Neural cell (in vitro differentiated cells): ENCODE results near the gene TCP11. TPM values are rescaled to one million over a fixed set of nuclear protein-coding genes. Genes with fewer than 3 reads are reported as not detected.

Source experiments
- H2AFZ ChIP-seq: fragments of 200-600, 300-800 bp; sonication (generic), shearing (Covaris generic); 2 replicates; pipeline ENCODE4 v1.6.0; 2014; ENCODE audit warnings: low read depth, mild to moderate bottlenecking, antibody characterized with exemption, low read length, moderate library complexity
- H3F3A ChIP-seq: fragments of 200-600 bp; shearing (Covaris generic); 2 replicates; pipeline ENCODE4 v1.6.1; 2016; ENCODE audit warnings: mild to moderate bottlenecking, moderate library complexity, mixed read lengths, antibody characterized with exemption, low read length; ENCODE audit not compliant: insufficient read depth, poor library complexity, severe bottlenecking
- H3K27ac ChIP-seq: fragments of 200-600, 300-800 bp; sonication (generic), shearing (Covaris generic); 2 replicates; pipeline ENCODE4 v1.5.1; 2014; ENCODE audit warnings: mild to moderate bottlenecking, low read length, moderate library complexity
- H3K27me3 ChIP-seq: fragments of 300-800, 200-600 bp; sonication (generic), shearing (Covaris generic); 2 replicates; pipeline ENCODE4 v1.6.0; 2014; ENCODE audit warnings: mild to moderate bottlenecking, low read depth, low read length, moderate library complexity; ENCODE audit not compliant: insufficient read depth
- H3K36me3 ChIP-seq: fragments of 300-800, 200-600 bp; sonication (generic), shearing (Covaris generic); 2 replicates; pipeline ENCODE4 v1.5.1; 2014; ENCODE audit warnings: mild to moderate bottlenecking, antibody characterized with exemption, low read length, moderate library complexity; ENCODE audit not compliant: insufficient read depth
- H3K4me2 ChIP-seq: fragments of 300-800, 200-600 bp; sonication (generic), shearing (Covaris generic); 2 replicates; pipeline ENCODE4 v1.6.0; 2014; ENCODE audit warnings: mild to moderate bottlenecking, low read length
- H3K4me3 ChIP-seq: fragments of 300-800, 200-600 bp; sonication (generic), shearing (Covaris generic); 2 replicates; pipeline ENCODE4 v1.5.1; 2014; ENCODE audit warnings: mild to moderate bottlenecking, low read length, moderate library complexity
- H3K79me2 ChIP-seq: fragments of 200-600 bp; shearing (Covaris generic); replicated peaks from 2 replicates; pipeline ENCODE4 v1.6.0; 2014; ENCODE audit warnings: mild to moderate bottlenecking, low read length, moderate library complexity; ENCODE audit not compliant: insufficient read depth
- H3K9ac ChIP-seq: fragments of 300-800, 200-600 bp; sonication (generic), shearing (Covaris generic); 2 replicates; pipeline ENCODE4 v1.6.1; 2016; ENCODE audit warnings: mild to moderate bottlenecking, low read length, mixed read lengths
- H3K9me2 ChIP-seq: fragments of 200-600 bp; shearing (Covaris generic); 2 replicates; pipeline ENCODE4 v1.6.1; 2016; ENCODE audit warnings: mild to moderate bottlenecking, low read length, mixed read lengths; ENCODE audit not compliant: insufficient read depth
- H3K9me3 ChIP-seq: fragments of 200-600, 300-800 bp; sonication (generic), shearing (Covaris generic); 2 replicates; pipeline ENCODE4 v1.6.1; 2016; ENCODE audit warnings: mild to moderate bottlenecking, mixed run types, low read length, moderate library complexity, mixed read lengths
- H4K20me1 ChIP-seq: fragments of 200-600 bp; shearing (Covaris generic); 2 replicates; pipeline ENCODE4 v1.6.1; 2016; ENCODE audit warnings: mild to moderate bottlenecking, mixed run types; ENCODE audit not compliant: insufficient read depth
- EP300 ChIP-seq: fragments of 450-650 bp; conservative IDR thresholded peaks from 2 replicates; pipeline ENCODE4 v1.6.1; 2014; ENCODE audit warnings: antibody characterized with exemption, mild to moderate bottlenecking, moderate library complexity; ENCODE audit not compliant: poor library complexity, severe bottlenecking
- EZH2 ChIP-seq: fragments of 200-600, 300-800 bp; shearing (Covaris generic), sonication (generic); IDR thresholded peaks from 2 replicates; pipeline ENCODE4 v1.6.1; 2014; ENCODE audit warnings: antibody characterized with exemption, low read length, borderline replicate concordance, mild to moderate bottlenecking; ENCODE audit not compliant: insufficient read depth, poor library complexity, severe bottlenecking
- MXI1 ChIP-seq: fragments of 450-650 bp; conservative IDR thresholded peaks from 2 replicates; pipeline ENCODE4 v1.6.1; 2014; ENCODE audit warnings: antibody characterized with exemption, mild to moderate bottlenecking; ENCODE audit not compliant: poor library complexity, severe bottlenecking
- POLR2AphosphoS5 ChIP-seq: IDR thresholded peaks from 2 replicates; pipeline ENCODE4 v1.6.1; 2012
- SMC3 ChIP-seq: fragments of 450-650 bp; conservative IDR thresholded peaks from 2 replicates; pipeline ENCODE4 v1.6.1; 2014; ENCODE audit warnings: antibody characterized with exemption, mild to moderate bottlenecking, moderate library complexity; ENCODE audit not compliant: poor library complexity
- TAF1 ChIP-seq: IDR thresholded peaks from 2 replicates; pipeline ENCODE4 v1.6.1; 2012; ENCODE audit warnings: low read depth
- polyA plus RNA-seq: library from polyadenylated mRNA; depleted of rRNA; stranded (reverse); fragments of >200 nt; gene quantifications from 2 replicates; pipeline ENCODE4 v1.2.3, GENCODE V29; 2014
- TF ChIP-seq, protein P1 (sequence below): fragments of 450-650 bp; IDR thresholded peaks from 2 replicates; pipeline ENCODE4 v1.5.1; 2014; ENCODE audit warnings: antibody characterized with exemption, mild to moderate bottlenecking, moderate library complexity; ENCODE audit not compliant: poor library complexity, severe bottlenecking
- TF ChIP-seq, protein P2 (sequence below): IDR thresholded peaks from 2 replicates; pipeline ENCODE4 v1.6.1; 2012; ENCODE audit warnings: borderline replicate concordance

The TCP11 gene
- polyA plus RNA-seq, 1 donor from 2014 or later: not detected

DNA sequence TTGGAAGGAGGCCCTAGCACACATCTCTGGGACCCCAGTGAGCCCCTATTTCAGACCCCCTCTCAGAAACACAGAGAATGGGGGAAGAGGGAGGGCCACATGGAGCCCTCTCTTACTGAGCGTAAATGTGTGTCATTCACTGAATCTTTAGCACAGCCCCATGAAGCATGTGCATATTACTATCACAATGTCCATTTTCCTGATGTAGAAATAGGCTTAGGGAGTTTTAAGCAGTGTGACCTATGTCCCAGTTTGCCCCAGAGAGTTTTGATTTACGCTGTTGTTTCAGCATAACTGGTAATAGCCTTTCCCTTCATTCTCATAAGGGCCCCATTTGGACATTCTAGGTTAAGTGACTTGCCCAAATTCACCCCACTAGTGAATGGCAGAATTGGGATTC is 25.0 kb upstream of the TCP11 start:
- Histone ChIP-seq H3F3A (no peaks in the 10 kb centered on the region), H3K27ac (no peak overlapping the region), H3K4me2 (no peak overlapping the region), H3K9ac (no peak overlapping the region), H3K79me2 (no peaks in the 10 kb centered on the region), H2AFZ (no peak overlapping the region), H3K9me2 (no peaks in the 10 kb centered on the region), H3K27me3 (no peaks in the 10 kb centered on the region), H3K9me3 (no peaks in the 10 kb centered on the region), H4K20me1 (no peaks in the 10 kb centered on the region), H3K4me3 (no peak overlapping the region), H3K36me3 (no peaks in the 10 kb centered on the region)
- TF ChIP-seq, protein P1, sequence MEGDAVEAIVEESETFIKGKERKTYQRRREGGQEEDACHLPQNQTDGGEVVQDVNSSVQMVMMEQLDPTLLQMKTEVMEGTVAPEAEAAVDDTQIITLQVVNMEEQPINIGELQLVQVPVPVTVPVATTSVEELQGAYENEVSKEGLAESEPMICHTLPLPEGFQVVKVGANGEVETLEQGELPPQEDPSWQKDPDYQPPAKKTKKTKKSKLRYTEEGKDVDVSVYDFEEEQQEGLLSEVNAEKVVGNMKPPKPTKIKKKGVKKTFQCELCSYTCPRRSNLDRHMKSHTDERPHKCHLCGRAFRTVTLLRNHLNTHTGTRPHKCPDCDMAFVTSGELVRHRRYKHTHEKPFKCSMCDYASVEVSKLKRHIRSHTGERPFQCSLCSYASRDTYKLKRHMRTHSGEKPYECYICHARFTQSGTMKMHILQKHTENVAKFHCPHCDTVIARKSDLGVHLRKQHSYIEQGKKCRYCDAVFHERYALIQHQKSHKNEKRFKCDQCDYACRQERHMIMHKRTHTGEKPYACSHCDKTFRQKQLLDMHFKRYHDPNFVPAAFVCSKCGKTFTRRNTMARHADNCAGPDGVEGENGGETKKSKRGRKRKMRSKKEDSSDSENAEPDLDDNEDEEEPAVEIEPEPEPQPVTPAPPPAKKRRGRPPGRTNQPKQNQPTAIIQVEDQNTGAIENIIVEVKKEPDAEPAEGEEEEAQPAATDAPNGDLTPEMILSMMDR: no peak
- TF ChIP-seq, protein P2, sequence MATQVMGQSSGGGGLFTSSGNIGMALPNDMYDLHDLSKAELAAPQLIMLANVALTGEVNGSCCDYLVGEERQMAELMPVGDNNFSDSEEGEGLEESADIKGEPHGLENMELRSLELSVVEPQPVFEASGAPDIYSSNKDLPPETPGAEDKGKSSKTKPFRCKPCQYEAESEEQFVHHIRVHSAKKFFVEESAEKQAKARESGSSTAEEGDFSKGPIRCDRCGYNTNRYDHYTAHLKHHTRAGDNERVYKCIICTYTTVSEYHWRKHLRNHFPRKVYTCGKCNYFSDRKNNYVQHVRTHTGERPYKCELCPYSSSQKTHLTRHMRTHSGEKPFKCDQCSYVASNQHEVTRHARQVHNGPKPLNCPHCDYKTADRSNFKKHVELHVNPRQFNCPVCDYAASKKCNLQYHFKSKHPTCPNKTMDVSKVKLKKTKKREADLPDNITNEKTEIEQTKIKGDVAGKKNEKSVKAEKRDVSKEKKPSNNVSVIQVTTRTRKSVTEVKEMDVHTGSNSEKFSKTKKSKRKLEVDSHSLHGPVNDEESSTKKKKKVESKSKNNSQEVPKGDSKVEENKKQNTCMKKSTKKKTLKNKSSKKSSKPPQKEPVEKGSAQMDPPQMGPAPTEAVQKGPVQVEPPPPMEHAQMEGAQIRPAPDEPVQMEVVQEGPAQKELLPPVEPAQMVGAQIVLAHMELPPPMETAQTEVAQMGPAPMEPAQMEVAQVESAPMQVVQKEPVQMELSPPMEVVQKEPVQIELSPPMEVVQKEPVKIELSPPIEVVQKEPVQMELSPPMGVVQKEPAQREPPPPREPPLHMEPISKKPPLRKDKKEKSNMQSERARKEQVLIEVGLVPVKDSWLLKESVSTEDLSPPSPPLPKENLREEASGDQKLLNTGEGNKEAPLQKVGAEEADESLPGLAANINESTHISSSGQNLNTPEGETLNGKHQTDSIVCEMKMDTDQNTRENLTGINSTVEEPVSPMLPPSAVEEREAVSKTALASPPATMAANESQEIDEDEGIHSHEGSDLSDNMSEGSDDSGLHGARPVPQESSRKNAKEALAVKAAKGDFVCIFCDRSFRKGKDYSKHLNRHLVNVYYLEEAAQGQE: no peak
- TF ChIP-seq POLR2AphosphoS5 (no peak), MXI1 (no peak), EZH2 (no peak), EP300 (no peak), SMC3 (no peak), TAF1 (no peak)

DNA sequence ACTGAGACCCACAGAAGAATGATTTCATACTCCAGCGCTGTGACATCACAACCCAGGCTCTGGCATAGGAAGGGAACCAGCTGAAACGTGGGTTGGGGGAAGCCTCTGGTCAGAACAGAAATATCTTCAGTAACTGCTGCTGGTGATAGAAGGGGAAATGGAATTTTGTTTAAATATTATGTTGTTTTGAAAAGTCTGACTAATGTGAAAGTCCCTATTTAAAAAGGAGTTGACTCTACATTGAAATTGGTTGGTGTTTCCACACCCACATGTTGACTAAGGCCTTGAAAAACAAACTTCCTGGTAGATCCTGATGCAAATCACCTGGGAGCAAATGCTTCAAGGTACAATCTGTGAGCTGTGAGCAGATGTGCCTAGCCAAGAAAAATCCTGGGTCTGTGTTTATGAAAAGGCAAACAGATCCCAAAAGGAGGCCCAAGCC is 24.5 kb upstream of the TCP11 start:
- H3K27ac ChIP-seq: no peak overlapping the region
- no peaks in the 10 kb centered on the region for H3K36me3 ChIP-seq
- H2AFZ ChIP-seq: no peak overlapping the region
- TF ChIP-seq, protein P1: no peak
- TF ChIP-seq, protein P2: no peak
- TF ChIP-seq TAF1: no peak
- H3K79me2 ChIP-seq: no peaks in the 10 kb centered on the region
- no peak overlapping the region for H3K9ac ChIP-seq
- no peaks in the 10 kb centered on the region for H3K27me3 ChIP-seq
- no peaks in the 10 kb centered on the region for H3F3A ChIP-seq
- no peak overlapping the region for H3K4me3 ChIP-seq
- H3K9me2 ChIP-seq: no peaks in the 10 kb centered on the region
- H3K4me2 ChIP-seq: no peak overlapping the region
- no peaks in the 10 kb centered on the region for H4K20me1 ChIP-seq
- H3K9me3 ChIP-seq: no peaks in the 10 kb centered on the region
